Upper lobe of left lung (tissue), 6 donors: ENCODE results near the gene CPO. TPM values are rescaled to one million over a fixed set of nuclear protein-coding genes. Genes with fewer than 3 reads are reported as not detected.
A peak's percentile ranks its signal among the peaks of the same experiment; 100 is the strongest.

ENCODE experiments used
- ATAC-seq, 2 donors: fragments of 200-7000 bp; cut with Tn5 transposase; one replicate each; pipeline ENCODE4 v1.9.1; 2022; ENCODE audit warnings: mild to moderate bottlenecking in 2 of 2, moderate library complexity in 2 of 2; ENCODE audit not compliant: low FRiP score in 2 of 2
- DNase-seq, 2 donors: peaks; one replicate each; pipeline ENCODE4 v3.0.0-alpha.2; 2019 to 2020
- H3K27ac ChIP-seq, 4 donors: fragments of 200-600 bp; sonication (generic); one replicate each; pipeline ENCODE4 v1.5.1; 2016 to 2019
- H3K27me3 ChIP-seq, 4 donors: fragments of 200-600 bp; sonication (generic); one replicate each; pipeline ENCODE4 v1.5.1; 2017 to 2019
- H3K36me3 ChIP-seq, 4 donors: fragments of 200-600 bp; sonication (generic); one replicate each; pipeline ENCODE4 v1.5.1; 2016 to 2019
- H3K4me1 ChIP-seq, 4 donors: fragments of 200-600 bp; sonication (generic); one replicate each; pipeline ENCODE4 v1.5.1; 2018 to 2019
- H3K4me3 ChIP-seq, 4 donors: fragments of 200-600 bp; sonication (generic); one replicate each; pipeline ENCODE4 v1.5.1; 2017 to 2019; ENCODE audit warnings: mild to moderate bottlenecking in 2 of 4, moderate library complexity in 1 of 4
- H3K9me3 ChIP-seq, 4 donors: fragments of 200-600 bp; sonication (generic); one replicate each; pipeline ENCODE4 v1.5.1; 2018 to 2019
- CTCF ChIP-seq, 6 experiments: fragments of 450-650 bp in 4 of 6; fragments of 200-600 bp in 2 of 6; sonication (generic) in 2 of 6; IDR thresholded peaks; one replicate each; pipeline ENCODE4 v1.5.1; 2016 to 2019; ENCODE audit warnings: antibody characterized with exemption in 6 of 6
- EP300 ChIP-seq, 4 donors: sonication (generic); formaldehyde crosslinking; IDR thresholded peaks; one replicate each; pipeline ENCODE4 v1.5.1; 2017; ENCODE audit warnings: antibody characterized with exemption in 4 of 4, control low read depth in 2 of 4
- POLR2A ChIP-seq, 4 donors: fragments of 450-650 bp; IDR thresholded peaks; one replicate each; pipeline ENCODE4 v1.5.1; 2016 to 2017; ENCODE audit warnings: antibody characterized with exemption in 4 of 4, mild to moderate bottlenecking in 2 of 4
- POLR2AphosphoS5 ChIP-seq, 2 donors: sonication (generic); formaldehyde crosslinking; IDR thresholded peaks; one replicate each; pipeline ENCODE4 v1.5.1; 2017; ENCODE audit warnings: antibody characterized with exemption in 2 of 2
- WGBS, 2 donors: methylation state at CpG; one replicate each; pipeline ENCODE4 v1.1.5; 2017 to 2018; 5-methylcytosine and 5-hydroxymethylcytosine counted together
- total RNA-seq, 6 donors: library from RNA; depleted of rRNA in 4 of 6; stranded (reverse); fragments of >200 nt in 4 of 6; gene quantifications; one replicate each; pipeline versions ENCODE4 v1.1.0 to v1.2.1, GENCODE V29; 2016 to 2021
- donor health status: DM: no; HTN: no; CAD: no; lungs with moderate emphysema.
- donor health status: DM: no; HTN: yes; CAD: no; lungs with severe emphysema.

Gene CPO
- total RNA-seq, 6 donors from 2014 or later: not detected

- ATAC-seq (no peak), DNase-seq (no peak)
- H3K4me3 ChIP-seq: no peak overlapping the region
- H3K4me1 ChIP-seq: no peaks in the 10 kb centered on the region
- no peaks in the 10 kb centered on the region for H3K27me3 ChIP-seq
- TF ChIP-seq POLR2AphosphoS5 (IDR thresholded peaks at IDR 0.05) (no peak), POLR2A (IDR thresholded peaks at IDR 0.05) (no peak)
- no peaks in the 10 kb centered on the region for H3K36me3 ChIP-seq
- no peak overlapping the region for H3K27ac ChIP-seq
- 72 to 78% methylated on average over 7 of the region's 7 CpGs for WGBS, 2 donors
- H3K9me3 ChIP-seq: no peaks in the 10 kb centered on the region
Observed at GRCh38 chr2:206970589-206971360, 31.5 kb downstream of the CPO start.

- H3K27ac ChIP-seq: no peak overlapping the region
- 52 to 54% methylated on average over 3 of the region's 3 CpGs for WGBS, 2 donors
- no peaks in the 10 kb centered on the region for H3K36me3 ChIP-seq
- no peak overlapping the region for H3K4me3 ChIP-seq
- no peaks in the 10 kb centered on the region for H3K4me1 ChIP-seq
- no peaks in the 10 kb centered on the region for H3K9me3 ChIP-seq
- TF ChIP-seq EP300 (IDR thresholded peaks at IDR 0.05): no peak
- no peak for TF ChIP-seq POLR2A (IDR thresholded peaks at IDR 0.05)
- TF ChIP-seq CTCF (IDR thresholded peaks at IDR 0.05): no peak
- no peak for TF ChIP-seq POLR2AphosphoS5 (IDR thresholded peaks at IDR 0.05)
- ATAC-seq: peak in 1 of 2 donors; percentile 69
- H3K27me3 ChIP-seq: no peaks in the 10 kb centered on the region
- peak in 1 of 2 donors; percentile 26 for DNase-seq
Observed at GRCh38 chr2:206971805-206972204, 32.5 kb downstream of the CPO start.

DNA sequence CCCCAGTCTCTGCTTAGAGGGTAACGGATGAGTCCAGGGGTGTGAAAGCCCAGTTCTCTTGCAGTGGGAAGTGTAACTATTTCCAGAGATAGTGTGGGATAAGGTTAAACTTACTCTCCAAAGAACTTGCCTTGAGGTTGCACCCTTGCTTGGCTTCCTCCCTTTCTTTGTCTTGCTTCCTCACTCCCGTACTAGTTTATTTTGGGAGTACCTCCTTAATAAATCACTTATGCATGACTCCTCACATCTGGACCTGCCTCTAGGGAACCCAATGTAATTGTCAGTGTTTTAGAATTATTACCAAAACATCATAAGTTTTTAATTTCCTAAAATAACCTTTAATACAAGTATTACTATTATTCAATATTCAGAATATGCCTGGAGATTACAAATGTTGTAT lies 35.2 kb downstream of the CPO start:
- ATAC-seq (peak in 1 of 2 donors; percentile 36), DNase-seq (no peak)
- no peak overlapping the region for H3K4me3 ChIP-seq
- H3K27me3 ChIP-seq: no peaks in the 10 kb centered on the region
- H3K4me1 ChIP-seq: no peaks in the 10 kb centered on the region
- no peak for TF ChIP-seq EP300 (IDR thresholded peaks at IDR 0.05)
- TF ChIP-seq POLR2A (IDR thresholded peaks at IDR 0.05): no peak
- TF ChIP-seq CTCF (IDR thresholded peaks at IDR 0.05): no peak
- H3K27ac ChIP-seq: no peak overlapping the region
- H3K9me3 ChIP-seq: no peaks in the 10 kb centered on the region
- 60 to 72% methylated on average over 2 of the region's 2 CpGs for WGBS, 2 donors
- no peaks in the 10 kb centered on the region for H3K36me3 ChIP-seq

DNA sequence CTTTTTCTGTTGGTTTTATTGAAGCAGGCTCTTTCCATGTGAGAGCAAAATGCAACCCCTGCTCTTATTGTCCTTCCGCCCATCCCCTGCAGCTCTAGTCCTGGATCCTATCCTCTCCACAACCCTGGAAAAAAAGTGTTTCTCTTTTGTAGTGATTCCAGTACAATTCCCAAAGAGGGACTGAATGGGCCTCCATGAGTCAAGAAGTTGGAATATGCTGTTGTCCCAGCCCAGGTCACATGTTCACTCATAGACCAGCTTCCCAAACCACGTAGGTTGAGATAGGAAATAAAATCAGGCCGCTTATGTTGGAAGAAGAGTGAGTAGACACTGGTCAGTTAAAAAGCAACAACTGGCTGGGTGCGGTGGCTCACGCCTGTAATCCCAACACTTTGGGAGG lies 39.4 kb downstream of the CPO start:
- ATAC-seq: peak in 1 of 2 donors; percentile 86
- no peaks in the 10 kb centered on the region for H3K36me3 ChIP-seq
- H3K27me3 ChIP-seq: no peaks in the 10 kb centered on the region
- H3K9me3 ChIP-seq: no peaks in the 10 kb centered on the region
- 93 to 94% methylated on average over 5 of the region's 5 CpGs for WGBS, 2 donors
- H3K4me3 ChIP-seq: no peak overlapping the region
- TF ChIP-seq CTCF (IDR thresholded peaks at IDR 0.05) (no peak), EP300 (IDR thresholded peaks at IDR 0.05) (no peak), POLR2A (IDR thresholded peaks at IDR 0.05) (no peak), POLR2AphosphoS5 (IDR thresholded peaks at IDR 0.05) (no peak)
- H3K27ac ChIP-seq: no peak overlapping the region
- H3K4me1 ChIP-seq: peaks cover 0 to 20% (median 15%) of the 10 kb centered on the region in 4 donors
- DNase-seq: no peak

DNA sequence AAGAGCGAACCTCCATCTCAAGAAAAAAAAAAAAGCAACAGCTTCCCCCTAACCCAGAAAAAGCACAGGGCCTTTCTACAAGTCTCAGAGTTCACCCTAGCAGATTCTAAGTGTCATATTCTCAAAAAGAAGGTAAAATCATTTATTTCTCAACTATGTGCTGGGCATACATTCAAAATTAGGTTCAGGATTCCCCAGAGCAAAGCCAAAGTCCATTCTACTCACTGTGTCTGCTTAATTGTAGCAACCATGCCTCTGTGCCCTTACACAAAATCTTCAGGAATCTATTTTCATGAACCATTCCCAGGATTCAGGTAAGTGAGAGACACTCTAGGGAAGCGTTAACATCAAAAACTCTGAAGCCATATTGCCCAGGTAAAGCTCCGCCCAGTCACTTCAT lies 40.0 kb downstream of the CPO start:
- DNase-seq: no peak

More for the DNA sequence above, 40.0 kb downstream of the CPO start:
- Histone ChIP-seq H3K9me3 (no peaks in the 10 kb centered on the region), H3K4me1 (peaks cover 0 to 20% (median 17%) of the 10 kb centered on the region in 4 donors), H3K4me3 (no peak overlapping the region), H3K27me3 (no peaks in the 10 kb centered on the region), H3K36me3 (no peaks in the 10 kb centered on the region), H3K27ac (no peak overlapping the region)
- ATAC-seq: no peak
- no peak for TF ChIP-seq POLR2AphosphoS5 (IDR thresholded peaks at IDR 0.05)
- TF ChIP-seq POLR2A (IDR thresholded peaks at IDR 0.05): no peak
- TF ChIP-seq EP300 (IDR thresholded peaks at IDR 0.05): no peak
- no peak for TF ChIP-seq CTCF (IDR thresholded peaks at IDR 0.05)
- WGBS, 2 donors: 86 to 89% methylated on average over 3 of the region's 3 CpGs
